GM23248 (cell line): Measurements from ENCODE around the gene PPP1R9A. TPM values are rescaled to one million over a fixed set of nuclear protein-coding genes. Genes with fewer than 3 reads are reported as not detected.

ENCODE experiments used
- DNase-seq: peaks from one replicate; pipeline ENCODE4 v3.0.0-alpha.2; 2015
- H2AFZ ChIP-seq: fragments of 200-600 bp; sonication (generic); 2 replicates; pipeline ENCODE4 v1.6.1; 2016; ENCODE audit warnings: antibody characterized with exemption
- H3F3A ChIP-seq: fragments of 200-600 bp; sonication (generic); 2 replicates; pipeline ENCODE4 v1.6.1; 2016; ENCODE audit warnings: mild to moderate bottlenecking, antibody characterized with exemption, mixed run types; ENCODE audit not compliant: insufficient read depth
- H3K27ac ChIP-seq: fragments of 200-600 bp; sonication (generic); 2 replicates; pipeline ENCODE4 v1.5.1; 2016; ENCODE audit warnings: mild to moderate bottlenecking
- H3K27me3 ChIP-seq: fragments of 200-600 bp; sonication (generic); replicated peaks from 2 replicates; pipeline ENCODE4 v1.6.1; 2016; ENCODE audit warnings: mild to moderate bottlenecking; ENCODE audit not compliant: insufficient read depth
- H3K36me3 ChIP-seq: fragments of 200-600 bp; sonication (generic); 2 replicates; pipeline ENCODE4 v1.6.1; 2016; ENCODE audit warnings: low read depth, mild to moderate bottlenecking
- H3K4me1 ChIP-seq: fragments of 200-600 bp; sonication (generic); 2 replicates; pipeline ENCODE4 v1.6.1; 2016; ENCODE audit warnings: mild to moderate bottlenecking; ENCODE audit not compliant: insufficient read depth
- H3K4me2 ChIP-seq: fragments of 200-600 bp; sonication (generic); one replicate; pipeline ENCODE4 v1.6.1; 2016; ENCODE audit warnings: mild to moderate bottlenecking; ENCODE audit not compliant: unreplicated experiment
- H3K4me3 ChIP-seq: fragments of 200-600 bp; sonication (generic); 2 replicates; pipeline ENCODE4 v1.5.1; 2016; ENCODE audit warnings: mild to moderate bottlenecking
- H3K79me2 ChIP-seq: fragments of 200-600 bp; sonication (generic); 2 replicates; pipeline ENCODE4 v1.6.1; 2016; ENCODE audit warnings: mild to moderate bottlenecking; ENCODE audit not compliant: insufficient read depth
- H3K9ac ChIP-seq: fragments of 200-600 bp; sonication (generic); 2 replicates; pipeline ENCODE4 v1.6.1; 2016; ENCODE audit warnings: mild to moderate bottlenecking
- H3K9me2 ChIP-seq: fragments of 200-600 bp; sonication (generic); 2 replicates; pipeline ENCODE4 v1.6.1; 2016; ENCODE audit warnings: mixed run types, mild to moderate bottlenecking, moderate library complexity; ENCODE audit not compliant: insufficient read depth
- H3K9me3 ChIP-seq: fragments of 200-600 bp; sonication (generic); one replicate; pipeline ENCODE4 v1.6.1; 2017; ENCODE audit warnings: low read depth
- H4K20me1 ChIP-seq: fragments of 200-600 bp; sonication (generic); 2 replicates; pipeline ENCODE4 v1.6.0; 2016; ENCODE audit not compliant: insufficient read depth
- EZH2 ChIP-seq: fragments of 200-600 bp; sonication (generic); IDR thresholded peaks from 2 replicates; pipeline ENCODE4 v1.6.1; 2018; ENCODE audit warnings: antibody characterized with exemption, mild to moderate bottlenecking; ENCODE audit not compliant: insufficient read depth, poor library complexity, severe bottlenecking
- EZH2phosphoT487 ChIP-seq: fragments of 200-600 bp; sonication (generic); IDR thresholded peaks from 2 replicates; pipeline ENCODE4 v1.6.1; 2018; ENCODE audit warnings: antibody characterized with exemption, moderate library complexity, mild to moderate bottlenecking, low read depth; ENCODE audit not compliant: insufficient read depth
- WGBS, 2 experiments: methylation state at CpG; one replicate each; pipeline ENCODE4 v1.1.6; 2015 to 2017; ENCODE audit warnings: low lambda C conversion rate in 2 of 2, low coverage in 1 of 2; ENCODE audit errors: missing lambda C conversion rate in 2 of 2; 5-methylcytosine and 5-hydroxymethylcytosine counted together
- in situ Hi-C: fragments of 300-500 bp; cut with MboI; formaldehyde crosslinking; loops from 2 replicates; pipeline ENCODE4 v1.15.0; 2020
- polyA plus RNA-seq: library from polyadenylated mRNA; unstranded; fragments of >200 nt; fragmentation: Nextera tagmentation; extraction: Ambion mirVana; gene quantifications from 2 replicates; pipeline ENCODE4 v1.2.1, GENCODE V29; 2016
- total RNA-seq: library from RNA; depleted of rRNA; stranded (reverse); fragments of >200 nt; shearing (Covaris generic); gene quantifications from 2 replicates; pipeline ENCODE4 v1.2.3, GENCODE V29; 2014

Gene PPP1R9A
- total and polyA plus RNA-seq, 2 experiments from 2014 or later = 0.03 TPM; not detected in 1

DNA sequence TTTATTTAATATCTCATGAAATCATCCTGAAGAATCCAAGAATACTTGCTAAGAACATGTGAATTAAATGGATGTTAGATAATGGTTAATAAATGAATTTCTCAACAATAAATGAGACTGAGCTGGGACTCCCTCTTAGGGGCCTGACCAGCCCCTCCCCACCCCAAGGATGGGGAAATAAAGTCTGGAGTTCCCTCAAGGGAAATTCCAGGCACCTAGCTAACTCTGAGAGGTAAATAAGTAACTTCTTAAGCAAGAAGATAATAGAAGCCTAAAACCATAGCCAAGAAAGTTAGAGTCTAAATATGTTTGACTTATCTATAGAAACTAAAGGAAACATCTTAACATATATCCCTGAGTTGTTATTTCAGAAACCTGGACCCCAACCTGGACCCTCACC, 32.2 kb upstream of the PPP1R9A start:
- no peaks in the 10 kb centered on the region for H3K4me1 ChIP-seq
- H3K27me3 ChIP-seq = peaks cover 2% of the 10 kb centered on the region; the same call in 1 of the 2 replicates
- H3K4me3 ChIP-seq = no peak overlapping the region
- H3K4me2 ChIP-seq = no peak overlapping the region
- no peaks in the 10 kb centered on the region for H3K9me3 ChIP-seq
- TF ChIP-seq EZH2 (no peak), EZH2phosphoT487 (no peak)
- H2AFZ ChIP-seq = no peak overlapping the region
- H3K9me2 ChIP-seq = no peaks in the 10 kb centered on the region
- no peak overlapping the region for H3K9ac ChIP-seq
- DNase-seq = no peak
- H3K79me2 ChIP-seq = no peaks in the 10 kb centered on the region
- in situ Hi-C loops = no loop called here
- no peaks in the 10 kb centered on the region for H3F3A ChIP-seq
- H3K36me3 ChIP-seq = no peaks in the 10 kb centered on the region
- H4K20me1 ChIP-seq = no peaks in the 10 kb centered on the region
- H3K27ac ChIP-seq = no peak overlapping the region

GRCh38 chr7:94877731-94878670, 29.4 kb upstream of the PPP1R9A start:
- in situ Hi-C loops = no loop called here
- no peak overlapping the region for H3K27ac ChIP-seq

DNA sequence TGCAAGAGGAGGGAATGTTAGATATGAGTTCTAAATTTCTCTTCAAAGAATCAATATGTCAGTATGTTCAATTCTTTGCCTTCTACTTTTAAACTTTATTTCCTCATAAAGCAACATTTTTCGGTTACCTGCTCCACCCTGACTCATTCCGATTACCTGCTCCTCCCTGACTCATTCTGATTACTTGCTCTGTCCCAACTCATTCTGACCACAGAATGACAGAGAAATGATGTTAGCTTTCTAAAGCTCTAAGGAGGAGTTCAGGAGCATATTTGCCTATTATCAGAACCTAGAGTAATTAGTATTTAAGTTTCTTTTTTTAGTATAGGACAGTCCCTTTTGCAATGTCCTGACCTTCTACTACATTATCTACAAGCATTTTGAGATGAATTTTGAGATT, 24.5 kb upstream of the PPP1R9A start:
- H2AFZ ChIP-seq = no peak overlapping the region
- no peak for DNase-seq
- H3K4me1 ChIP-seq = no peaks in the 10 kb centered on the region
- WGBS, 2 experiments = 44 to 52% methylated on average over 2 of the region's 2 CpGs
- H3K27me3 ChIP-seq = peaks cover 20% of the 10 kb centered on the region
- no peaks in the 10 kb centered on the region for H3K79me2 ChIP-seq
- H3K4me3 ChIP-seq = no peak overlapping the region
- no peak overlapping the region for H3K9ac ChIP-seq
- TF ChIP-seq EZH2 (no peak), EZH2phosphoT487 (no peak)
- no peaks in the 10 kb centered on the region for H3K36me3 ChIP-seq
- H3K4me2 ChIP-seq = no peak overlapping the region
- H3F3A ChIP-seq = no peaks in the 10 kb centered on the region
- H3K9me2 ChIP-seq = no peaks in the 10 kb centered on the region
- in situ Hi-C loops = no loop called here
- no peaks in the 10 kb centered on the region for H3K9me3 ChIP-seq
- H3K27ac ChIP-seq = no peak overlapping the region
- no peaks in the 10 kb centered on the region for H4K20me1 ChIP-seq

More at GRCh38 chr7:94877731-94878670, 29.4 kb upstream of the PPP1R9A start:
- Histone ChIP-seq H3K4me1 (no peaks in the 10 kb centered on the region), H3K9me3 (no peaks in the 10 kb centered on the region), H3K9me2 (no peaks in the 10 kb centered on the region), H4K20me1 (no peaks in the 10 kb centered on the region), H3K4me3 (no peak overlapping the region), H3K9ac (no peak overlapping the region), H3K27me3 (peaks cover 17% of the 10 kb centered on the region; the same call in 1 of the 2 replicates), H3F3A (no peaks in the 10 kb centered on the region), H2AFZ (no peak overlapping the region), H3K79me2 (no peaks in the 10 kb centered on the region), H3K4me2 (no peak overlapping the region), H3K36me3 (no peaks in the 10 kb centered on the region)
- no peak for TF ChIP-seq EZH2
- no peak for TF ChIP-seq EZH2phosphoT487
- WGBS, 2 experiments = 43 to 55% methylated on average over 11 of the region's 11 CpGs
- DNase-seq = no peak

GRCh38 chr7:94883616-94884015, 23.8 kb upstream of the PPP1R9A start:
- Histone ChIP-seq H3K27me3 (peaks cover 20% of the 10 kb centered on the region), H3K4me2 (no peak overlapping the region), H3K9me2 (no peaks in the 10 kb centered on the region), H3K27ac (no peak overlapping the region), H3K9me3 (no peaks in the 10 kb centered on the region), H3K4me1 (no peaks in the 10 kb centered on the region), H4K20me1 (no peaks in the 10 kb centered on the region), H3K9ac (no peak overlapping the region), H3K36me3 (no peaks in the 10 kb centered on the region), H3F3A (no peaks in the 10 kb centered on the region), H2AFZ (no peak overlapping the region), H3K79me2 (no peaks in the 10 kb centered on the region), H3K4me3 (no peak overlapping the region)
- TF ChIP-seq EZH2phosphoT487 (no peak), EZH2 (no peak)
- 32 to 36% methylated on average over 1 of the region's 1 CpG for WGBS, 2 experiments
- in situ Hi-C loops = no loop called here
- DNase-seq = no peak
